Ammon's horn (tissue), 1 donor: ENCODE results near the gene DNPH1.

Experiments used
- DNase-seq: peaks from one replicate; pipeline ENCODE4 v3.0.0-alpha.2; 2016; ENCODE audit warnings: low spot score

DNPH1 gene

DNA sequence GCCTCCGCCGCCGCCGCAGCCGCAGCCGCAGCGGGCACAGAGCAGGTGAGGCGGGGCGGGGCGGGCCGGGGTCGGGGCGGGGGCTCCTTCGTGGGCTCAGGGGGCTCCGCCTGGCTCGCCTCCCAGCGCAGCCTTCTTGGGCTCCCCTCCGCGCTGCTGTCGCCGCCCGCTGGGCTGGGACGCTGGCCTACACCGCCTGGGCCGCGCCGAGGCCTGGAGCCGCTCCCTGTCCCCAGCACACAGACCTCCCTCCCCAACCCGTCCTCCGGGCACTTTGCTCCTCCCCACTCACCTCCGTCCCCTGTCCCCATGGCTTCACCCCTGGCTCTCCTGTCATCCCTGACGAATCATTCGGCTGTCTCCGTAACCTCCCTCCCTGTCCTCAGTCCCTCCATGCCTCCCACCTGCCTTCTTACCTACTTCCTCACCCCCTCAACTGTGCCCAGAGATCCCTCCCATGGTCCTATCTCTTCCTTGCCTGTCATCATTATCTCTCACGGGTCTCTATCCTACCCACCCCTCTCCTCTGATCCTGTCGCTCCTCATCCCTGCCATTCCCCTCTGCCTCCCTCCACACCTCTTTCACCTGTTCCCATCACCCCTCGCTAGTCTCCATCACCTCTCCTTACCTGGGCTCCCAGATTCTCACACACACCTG lies 14.5 kb upstream of the DNPH1 start:
- no peak for DNase-seq

DNA sequence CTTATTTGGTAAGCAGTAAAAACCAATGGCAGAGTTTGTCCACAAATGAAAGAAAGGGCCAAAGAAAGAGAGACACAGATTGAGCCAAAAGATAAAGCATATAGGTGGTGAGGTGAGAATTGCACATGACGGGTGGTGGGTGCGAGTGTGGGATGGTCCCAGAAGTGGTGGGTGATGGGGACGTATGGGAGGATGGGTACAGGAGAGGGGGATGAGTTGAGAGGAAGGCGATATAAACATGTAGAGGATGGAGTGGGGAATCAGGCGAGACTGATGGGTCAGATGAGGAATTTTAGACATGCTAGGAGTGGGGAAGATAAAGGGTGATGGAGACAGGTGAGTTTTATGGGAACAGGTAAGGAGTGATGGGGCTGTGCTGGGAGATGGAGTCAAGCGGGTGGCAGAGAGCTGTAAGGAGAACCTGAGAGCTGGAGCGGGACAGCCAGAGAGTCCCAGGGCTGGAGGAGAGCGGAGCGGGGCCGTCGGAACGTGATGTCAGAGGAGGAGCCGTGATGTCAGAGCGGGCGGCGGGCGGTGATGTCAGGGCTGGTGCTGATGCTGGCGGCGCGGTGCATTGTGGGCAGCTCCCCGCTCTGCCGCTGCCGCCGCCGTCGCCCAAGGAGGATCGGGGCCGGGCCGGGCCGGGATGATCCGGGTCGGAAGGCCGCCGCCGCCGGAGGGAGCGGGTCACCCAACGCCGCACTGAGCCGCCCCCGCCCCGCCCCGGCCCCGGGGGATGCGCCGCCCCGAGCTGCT lies 13.8 kb upstream of the DNPH1 start, which contains the start of gene TTBK1:
TSS of gene TTBK1 (plus strand) at position 574 of the 756 bp plus-strand sequence. CDS start 3,180 bp downstream, outside the sequence.
- DNase-seq: peak; percentile 70

DNA sequence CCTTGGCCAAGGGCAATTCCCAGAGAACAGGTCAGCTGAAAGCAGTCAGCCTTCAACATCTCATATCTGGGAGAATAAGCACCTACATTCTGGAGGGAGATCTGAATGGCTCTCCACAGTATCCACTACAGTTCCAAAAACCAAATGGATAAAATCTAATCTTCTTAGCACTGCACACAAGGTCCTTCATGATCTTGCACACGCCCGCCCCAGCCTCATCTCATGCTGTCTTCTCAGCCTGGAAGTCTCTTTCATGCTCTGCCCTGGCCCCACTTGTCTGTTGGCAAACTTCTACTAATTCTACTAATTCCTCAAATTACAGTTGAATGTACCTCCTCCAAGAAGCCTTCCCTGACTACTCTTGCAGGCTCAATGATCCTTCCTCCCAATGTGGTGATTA lies 12.2 kb upstream of the DNPH1 start:
- no peak for DNase-seq

DNA sequence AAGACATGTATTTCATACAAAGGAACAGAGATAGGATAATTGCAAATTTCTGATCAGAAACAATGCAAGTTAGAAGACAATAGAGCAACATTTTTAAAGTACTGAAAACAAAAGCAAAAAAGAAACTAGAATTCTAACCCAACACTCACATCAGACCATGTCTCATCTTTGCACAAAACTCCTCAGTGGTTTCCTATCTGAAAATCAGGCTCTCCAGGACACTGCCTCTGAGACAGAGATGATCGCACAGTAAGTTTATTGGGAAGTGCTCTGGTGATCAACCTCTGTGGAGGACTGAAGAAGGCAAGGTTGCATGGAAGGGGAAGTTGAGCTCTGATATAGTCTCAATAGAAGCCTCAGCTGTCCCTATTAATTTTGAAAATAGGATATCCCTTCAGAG lies 11.7 kb upstream of the DNPH1 start:
- no peak for DNase-seq

DNA sequence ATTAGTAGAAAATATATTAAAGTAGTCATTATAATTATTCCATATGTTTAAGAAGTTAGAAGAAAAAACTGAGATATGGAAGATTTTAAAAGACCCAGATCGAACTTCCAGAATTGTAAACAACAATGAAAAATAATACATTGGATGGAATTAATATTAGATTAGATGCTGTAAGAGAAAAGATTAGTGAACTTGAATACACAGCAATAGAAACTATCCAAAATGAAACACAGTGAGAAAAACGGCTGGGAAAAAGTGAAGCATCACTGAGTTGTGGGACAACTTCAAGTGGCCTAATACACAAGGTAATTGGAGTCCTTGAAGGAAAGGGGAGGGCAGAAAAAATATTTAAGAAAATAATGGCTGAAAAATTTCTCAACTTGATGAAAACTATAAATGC lies 9.8 kb upstream of the DNPH1 start:
- no peak for DNase-seq

DNA sequence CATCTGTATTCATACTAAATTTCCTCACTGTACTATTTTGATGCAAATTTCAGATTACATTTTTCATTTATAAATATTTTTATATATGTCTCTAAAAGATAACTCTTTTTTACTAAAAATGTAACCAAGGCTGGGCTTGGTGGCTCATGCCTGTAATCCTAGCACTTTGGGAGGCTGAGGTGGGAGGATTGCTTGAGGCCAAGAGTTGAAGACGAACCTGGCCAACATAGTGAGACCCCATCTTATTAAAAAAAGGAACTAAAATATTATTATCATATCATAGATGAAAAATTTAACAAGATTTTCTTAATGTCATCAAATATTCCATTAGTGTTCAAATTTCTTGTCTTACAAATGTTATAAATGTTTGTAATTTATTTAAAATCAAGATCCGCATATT lies 6.6 kb upstream of the DNPH1 start:
- no peak for DNase-seq

DNA sequence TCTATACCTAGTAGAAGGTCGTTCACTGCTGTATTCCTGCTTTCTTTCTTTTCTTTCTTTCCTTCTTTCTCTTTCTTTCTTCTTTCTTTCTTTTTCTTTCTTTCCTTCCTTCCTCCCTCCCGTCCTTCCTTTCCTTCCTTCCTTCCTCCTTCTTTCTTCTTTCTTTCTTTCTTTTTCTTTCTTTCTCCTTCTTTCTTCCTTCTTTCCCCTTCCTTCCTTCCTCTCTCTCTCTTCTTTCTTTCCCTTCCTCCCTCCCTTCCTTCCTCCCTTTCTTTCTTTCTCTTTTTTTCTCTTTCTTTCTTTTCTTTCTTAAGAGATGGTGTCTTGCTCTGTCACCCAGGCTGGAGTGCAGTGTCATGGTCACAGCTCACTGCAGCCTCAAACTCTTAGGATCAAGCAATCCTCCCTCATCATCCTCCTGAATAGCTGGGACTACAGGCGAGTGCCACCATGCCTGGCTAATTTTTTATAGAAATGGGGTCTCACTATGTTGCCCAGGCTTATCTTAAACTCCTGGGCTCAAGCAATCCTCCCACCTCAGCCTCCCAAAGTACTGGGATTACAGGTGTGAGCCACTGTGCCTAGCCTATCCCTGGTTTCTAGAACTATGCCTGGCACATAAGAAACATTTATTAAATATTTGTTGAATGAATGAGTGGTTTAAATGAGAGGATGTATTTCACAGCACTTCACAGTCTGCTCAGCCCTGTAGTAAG lies 2.6 kb upstream of the DNPH1 start:
- DNase-seq: no peak

DNA sequence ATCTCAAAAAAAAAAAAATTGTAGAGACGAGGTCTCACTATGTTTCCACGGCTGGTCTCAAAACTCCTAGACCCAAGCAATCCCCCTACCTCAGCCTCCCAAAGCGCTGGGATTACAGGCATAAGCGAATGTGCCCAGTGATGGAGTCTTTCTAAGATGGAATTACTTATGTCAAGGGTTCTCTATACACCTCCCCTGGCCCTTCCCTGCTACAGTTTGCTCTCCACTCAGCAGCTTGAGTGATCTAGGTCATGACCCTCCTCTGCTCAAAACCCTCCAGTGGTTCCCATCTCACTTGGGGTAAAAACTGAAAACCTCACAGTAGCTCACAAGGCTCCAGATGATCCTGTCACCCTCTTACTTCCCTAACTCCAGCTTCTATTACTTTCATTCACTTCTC lies 1.8 kb upstream of the DNPH1 start:
- no peak for DNase-seq

DNA sequence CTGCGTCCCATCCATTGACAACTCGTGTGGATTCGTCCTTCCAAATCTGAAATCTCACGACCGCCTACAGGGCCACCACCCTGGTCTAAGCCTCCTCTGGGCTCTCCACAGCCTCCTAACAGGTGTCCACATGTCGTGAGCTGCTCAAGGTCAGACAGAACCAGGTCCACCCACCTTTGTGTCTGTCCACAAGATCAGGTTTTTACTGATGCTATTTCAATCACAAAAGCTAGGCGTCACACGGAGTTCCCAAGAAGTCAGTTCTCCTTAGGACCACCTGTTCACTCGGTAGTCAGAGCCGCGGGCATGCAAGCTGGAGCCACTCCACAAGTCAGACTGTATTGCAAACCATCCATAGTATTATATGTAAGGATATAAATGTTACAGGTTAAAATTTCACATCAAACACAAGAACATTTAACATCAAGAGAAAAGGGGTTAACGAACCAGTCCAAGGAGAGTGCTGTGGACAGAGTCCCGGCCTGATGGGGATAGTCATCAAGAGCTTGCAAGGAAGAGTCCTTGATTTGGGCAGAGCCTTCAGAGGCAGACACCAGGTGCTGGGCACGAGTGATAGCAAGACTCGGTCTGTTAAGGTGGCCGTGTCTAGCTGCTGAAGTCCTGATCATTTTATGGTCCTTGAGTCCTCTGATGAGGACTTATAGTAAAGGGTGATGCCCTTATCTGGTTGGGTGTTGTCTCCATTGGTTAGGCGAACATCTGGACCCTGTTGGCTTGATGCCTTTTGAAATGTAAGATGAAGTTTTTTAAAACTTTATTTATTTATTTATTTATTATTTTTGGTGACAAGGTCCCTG lies 731 bp upstream of the DNPH1 start:
- DNase-seq: no peak

DNA sequence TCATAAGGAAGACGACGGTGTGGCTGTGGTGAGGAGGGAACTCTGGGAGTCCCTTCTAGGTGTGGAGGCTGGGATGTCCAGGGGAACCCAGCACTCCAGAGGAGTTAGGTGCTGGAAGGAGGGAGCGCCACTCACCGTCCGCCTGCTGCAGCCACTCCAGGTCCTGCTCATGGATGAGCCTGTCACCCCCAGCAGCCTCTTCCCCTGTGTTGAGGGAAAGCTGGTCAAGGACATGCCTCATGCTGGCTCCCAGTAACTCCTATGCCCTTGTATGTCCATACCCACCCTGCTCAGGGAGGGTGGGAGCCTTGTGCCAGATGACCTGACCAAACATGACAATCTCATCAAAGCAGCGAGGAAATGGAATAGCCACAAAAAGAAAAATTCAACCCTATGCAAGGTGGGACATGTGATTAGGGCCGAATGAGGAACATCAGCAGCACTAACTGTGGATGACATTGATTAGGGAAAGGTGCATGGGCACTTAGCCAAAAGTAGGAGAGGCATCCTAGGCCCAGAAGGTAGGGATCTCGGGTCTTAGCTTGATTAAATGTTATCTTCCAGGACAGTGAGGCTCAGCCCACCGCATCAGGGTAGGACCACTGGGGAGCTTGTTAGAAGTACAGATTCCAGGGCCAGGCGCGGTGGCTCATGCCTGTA lies 3.0 kb downstream of the DNPH1 start:
- DNase-seq: no peak

DNA sequence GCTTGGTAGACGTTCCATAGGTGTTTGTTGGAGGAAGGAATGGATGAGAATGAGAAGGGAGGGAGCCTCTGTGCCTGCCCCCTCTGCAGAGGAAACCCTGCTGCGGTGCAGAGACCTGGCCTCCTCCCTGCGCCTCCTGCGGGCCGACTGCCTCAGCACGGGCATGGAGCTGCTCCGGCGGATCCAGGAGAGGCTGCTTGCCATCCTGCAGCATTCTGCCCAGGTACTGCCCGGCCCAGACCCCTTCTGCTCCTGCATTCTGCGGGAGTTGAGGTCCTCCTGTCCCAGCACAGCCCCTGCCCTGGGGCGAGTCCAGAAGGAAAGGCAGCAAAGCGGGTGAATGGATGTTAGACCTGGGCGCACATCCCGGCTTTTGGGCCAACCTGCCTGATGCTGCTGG lies 6.1 kb downstream of the DNPH1 start:
- DNase-seq: no peak

DNA sequence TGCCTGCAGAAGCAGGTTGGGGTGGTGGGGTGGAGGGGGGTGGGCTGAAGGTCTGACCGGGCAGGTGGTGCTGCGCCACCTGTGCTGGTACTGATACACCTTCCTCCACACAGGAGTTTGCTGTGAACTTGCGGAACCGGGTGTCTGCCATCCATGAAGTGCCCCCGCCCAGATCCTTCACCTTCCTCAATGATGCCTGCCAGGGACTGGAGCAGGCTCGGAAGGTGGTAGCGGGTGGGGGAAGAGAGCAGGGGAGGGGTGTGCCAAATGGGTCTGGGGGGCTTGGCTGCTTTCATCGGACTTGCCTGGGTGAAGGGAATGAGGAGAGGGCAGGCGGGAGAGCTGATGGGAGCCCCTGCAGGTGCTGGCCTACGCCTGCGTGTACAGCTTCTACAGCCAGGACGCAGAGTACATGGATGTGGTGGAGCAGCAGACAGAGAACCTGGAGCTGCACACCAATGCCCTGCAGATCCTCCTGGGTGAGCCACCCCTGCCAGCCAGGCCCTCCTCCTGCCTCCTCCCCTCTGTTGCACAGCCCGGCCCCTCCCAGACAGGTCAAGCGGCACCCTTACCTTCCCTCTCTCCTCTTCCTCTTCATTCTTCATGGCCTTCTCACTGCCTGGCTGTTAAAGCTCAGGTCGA lies 6.7 kb downstream of the DNPH1 start:
- DNase-seq: no peak

DNA sequence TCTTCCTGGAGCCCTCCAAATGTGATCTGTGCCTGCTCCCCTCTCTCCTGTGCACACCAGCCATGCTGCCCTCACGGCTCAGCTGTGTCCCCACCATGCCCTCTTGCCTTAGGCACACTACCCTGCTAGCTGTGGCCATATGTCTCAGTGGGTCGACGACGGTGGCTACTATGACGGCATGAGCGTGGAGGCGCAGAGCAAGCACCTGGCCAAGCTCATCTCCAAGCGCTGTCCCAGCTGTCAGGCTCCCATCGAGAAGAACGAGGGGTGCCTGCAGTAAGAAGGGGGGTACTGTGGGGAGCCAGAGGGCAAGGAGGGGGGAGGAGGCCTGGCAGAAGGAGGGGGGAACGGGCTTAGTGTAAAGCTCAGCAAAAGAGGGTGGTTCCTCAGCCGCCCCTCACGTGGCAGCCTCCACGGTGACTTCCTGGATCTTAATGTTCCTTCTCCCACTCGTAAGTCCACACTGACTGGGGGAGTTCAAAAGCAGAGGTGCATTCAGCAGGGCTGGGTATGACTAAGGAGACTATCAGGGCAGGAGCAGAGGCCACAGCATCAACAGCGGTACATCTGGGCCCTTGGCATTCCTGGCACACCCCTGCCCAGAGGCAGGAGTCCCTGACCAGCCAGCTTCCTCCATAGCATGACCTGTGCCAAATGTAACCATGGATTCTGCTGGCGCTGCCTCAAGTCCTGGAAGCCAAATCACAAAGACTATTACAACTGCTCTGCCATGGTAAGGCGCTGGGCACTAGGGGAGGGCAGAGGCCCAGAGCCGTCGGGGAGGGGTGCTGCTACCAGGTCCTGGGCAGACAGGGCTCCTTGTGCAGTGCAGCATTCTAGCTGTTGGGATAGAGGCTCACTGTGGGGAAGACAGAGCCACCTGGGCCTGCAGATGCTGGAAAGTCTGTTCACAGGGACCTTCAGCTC lies 8.0 kb downstream of the DNPH1 start:
- DNase-seq: peak; percentile 47

DNA sequence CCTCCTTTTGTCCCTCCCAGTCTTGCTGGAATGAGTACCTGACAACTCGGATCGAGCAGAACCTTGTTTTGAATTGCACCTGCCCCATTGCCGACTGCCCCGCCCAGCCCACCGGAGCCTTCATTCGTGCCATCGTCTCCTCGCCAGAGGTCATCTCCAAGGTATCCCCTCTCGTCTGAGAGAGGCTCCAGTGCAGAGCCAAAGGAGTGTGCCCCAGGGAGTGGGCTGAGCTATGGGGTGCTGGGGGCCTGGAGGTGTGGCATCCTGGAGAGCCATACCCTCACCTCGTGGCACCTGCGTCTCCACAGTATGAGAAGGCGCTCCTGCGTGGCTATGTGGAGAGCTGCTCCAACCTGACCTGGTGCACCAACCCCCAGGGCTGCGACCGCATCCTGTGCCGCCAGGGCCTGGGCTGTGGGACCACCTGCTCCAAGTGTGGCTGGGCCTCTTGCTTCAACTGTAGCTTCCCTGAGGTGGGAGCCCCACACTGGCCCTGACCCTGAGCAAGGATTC lies 8.8 kb downstream of the DNPH1 start:
- no peak for DNase-seq

DNA sequence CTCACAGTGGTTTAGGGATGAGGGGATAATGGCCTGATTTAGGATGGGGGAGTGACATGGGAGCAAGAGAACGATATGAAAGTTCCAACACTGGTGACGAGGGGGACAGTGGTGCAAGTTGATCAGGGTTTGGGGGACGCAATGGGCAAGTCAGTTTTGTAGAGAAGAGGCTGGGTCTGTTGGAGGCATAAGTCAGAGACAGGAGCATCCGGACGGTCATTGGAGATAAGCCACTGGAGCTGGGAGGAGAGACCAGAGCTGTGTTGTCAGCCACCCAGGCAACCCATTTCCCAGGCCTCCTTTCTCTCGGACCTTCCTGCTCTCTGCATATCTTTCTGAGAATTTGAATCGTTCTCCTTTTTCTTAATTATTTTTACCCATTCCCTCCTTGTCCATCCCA lies 9.5 kb downstream of the DNPH1 start:
- no peak for DNase-seq

DNA sequence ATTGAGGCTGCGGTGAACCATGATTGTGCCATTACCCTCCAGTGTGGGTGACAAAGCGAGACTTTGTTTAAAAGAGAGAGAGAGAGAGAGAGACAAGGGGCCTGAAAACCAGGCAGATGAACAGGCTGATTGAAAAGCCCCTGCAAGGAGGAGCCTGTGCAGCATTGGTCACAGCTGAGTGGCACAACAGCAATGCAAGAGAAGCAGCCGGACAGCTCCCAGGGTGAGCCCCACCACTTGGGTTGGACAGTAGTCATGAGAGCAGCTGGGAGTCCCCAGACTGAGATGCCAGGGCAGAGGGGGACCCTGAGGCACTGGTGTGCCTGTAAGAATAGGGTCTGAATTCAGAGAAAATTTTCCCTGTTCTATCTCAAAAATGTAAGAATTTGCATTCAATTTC lies 10.2 kb downstream of the DNPH1 start:
- no peak for DNase-seq

DNA sequence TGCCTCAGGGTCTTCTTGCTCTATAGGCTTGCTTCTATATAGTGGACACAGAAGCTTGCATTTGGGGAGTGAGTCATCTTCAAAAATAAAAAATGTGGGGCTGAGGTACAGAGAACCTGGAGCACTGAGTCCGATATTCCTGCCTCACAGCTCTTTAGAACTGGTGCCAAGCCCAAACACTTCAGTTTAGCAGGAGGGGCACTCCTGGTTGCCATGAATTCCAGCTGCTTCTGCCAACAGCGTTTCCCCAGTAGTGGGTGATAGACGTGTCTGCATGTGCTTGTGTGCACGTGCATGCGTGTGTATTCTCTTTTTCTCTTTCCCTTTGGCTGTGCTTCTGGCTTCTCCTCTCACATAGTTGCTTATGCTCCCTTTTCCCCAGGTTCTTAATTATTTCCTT lies 11.9 kb downstream of the DNPH1 start:
- no peak for DNase-seq

DNA sequence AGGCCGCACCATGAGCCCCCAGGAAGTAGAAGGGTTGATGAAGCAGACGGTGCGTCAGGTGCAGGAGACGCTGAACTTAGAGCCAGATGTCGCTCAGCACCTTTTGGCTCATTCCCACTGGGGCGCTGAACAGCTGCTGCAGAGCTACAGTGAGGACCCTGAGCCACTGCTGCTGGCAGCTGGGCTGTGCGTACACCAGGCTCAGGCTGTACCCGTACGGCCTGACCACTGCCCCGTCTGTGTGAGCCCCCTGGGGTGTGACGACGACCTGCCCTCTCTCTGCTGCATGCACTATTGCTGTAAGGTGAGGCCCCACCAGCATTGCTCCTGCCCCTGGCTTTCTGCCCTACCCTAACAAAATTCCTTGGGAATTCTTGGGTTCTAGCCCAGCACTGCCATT lies 13.1 kb downstream of the DNPH1 start:
- DNase-seq: no peak

DNA sequence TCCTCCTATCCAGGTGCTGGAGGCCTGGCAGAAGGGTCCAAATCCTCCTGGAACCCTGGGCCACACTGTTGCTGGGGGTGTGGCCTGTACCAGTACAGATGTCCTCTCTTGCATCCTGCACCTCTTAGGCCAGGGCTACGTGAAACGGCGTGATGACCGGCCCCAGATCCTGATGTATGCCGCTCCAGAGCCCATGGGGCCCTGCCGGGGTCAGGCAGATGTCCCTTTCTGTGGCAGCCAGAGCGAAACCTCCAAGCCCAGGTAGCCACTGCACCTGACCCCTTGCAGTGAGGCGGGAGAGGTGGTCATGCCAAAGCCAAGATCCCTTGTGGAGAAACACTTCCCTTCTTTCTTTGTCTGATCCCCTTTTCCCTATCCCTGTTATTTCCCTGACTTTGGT lies 14.2 kb downstream of the DNPH1 start:
- no peak for DNase-seq

DNA sequence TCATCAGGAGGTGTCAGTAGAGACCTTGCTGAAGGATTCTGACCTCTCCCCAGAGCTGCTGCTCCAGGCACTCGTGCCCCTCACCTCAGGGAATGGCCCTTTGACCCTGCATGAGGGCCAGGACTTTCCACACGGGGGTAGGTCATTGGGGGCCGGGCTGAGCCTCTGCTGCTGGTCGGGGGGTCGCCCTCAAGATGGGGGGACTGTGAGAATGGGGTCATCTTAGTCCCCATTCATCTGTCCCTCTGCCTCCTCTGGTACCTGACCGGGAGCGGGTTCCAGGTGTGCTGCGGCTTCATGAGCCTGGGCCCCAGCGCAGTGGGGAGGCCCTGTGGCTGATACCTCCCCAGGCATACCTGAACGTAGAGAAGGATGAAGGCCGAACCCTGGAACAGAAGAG lies 15.8 kb downstream of the DNPH1 start:
- no peak for DNase-seq
